ENCODE data around the gene KCNE2. TPM values are rescaled to one million over a fixed set of nuclear protein-coding genes. Genes with fewer than 3 reads are reported as not detected.

KCNE2 gene
- polyA plus RNA-seq, 3 donors, result 0.27 TPM; not detected in 2

DNA sequence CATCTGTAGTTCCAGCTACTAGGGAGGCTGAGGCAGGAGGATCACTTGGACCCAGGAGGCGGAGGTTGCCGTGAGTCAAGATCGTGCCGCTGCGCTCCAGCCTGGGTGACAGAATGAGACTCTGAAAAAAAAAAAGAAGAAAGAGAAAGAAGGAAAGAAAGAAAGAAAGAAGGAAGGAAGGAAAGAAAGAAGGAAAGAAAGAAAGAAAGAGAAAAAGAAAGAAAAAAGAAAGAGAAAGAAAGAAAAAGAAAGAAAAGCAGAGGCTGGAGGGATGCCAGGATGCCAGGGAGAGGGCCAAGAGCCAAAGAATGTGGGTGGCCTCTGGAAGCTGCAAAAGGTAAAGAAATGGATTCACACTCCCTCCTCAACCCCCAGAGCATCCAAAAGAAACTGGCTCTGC lies 8.2 kb upstream of the KCNE2 start:
- no peaks in the 10 kb centered on the region for H3K4me1 Mint-ChIP-seq
- no peak overlapping the region for H3K9ac ChIP-seq (ENCODE audit: insufficient read depth, low read length, poor library complexity, severe bottlenecking)
- peaks cover 0 to 6% (median 4%) of the 10 kb centered on the region in 7 donors for H3K9me3 Mint-ChIP-seq
- no peak overlapping the region for H2AFZ ChIP-seq (ENCODE audit: insufficient read depth, low read depth, low read length, poor library complexity, severe bottlenecking)
- peaks cover 0 to 3% of the 10 kb centered on the region in 2 donors for H3K9me3 ChIP-seq (replicated peaks in 1 of 2; ENCODE audit: control insufficient read depth in 1 of 2, insufficient read depth in 1 of 2, low read length in 2 of 2)
- H3K27ac Mint-ChIP-seq, result peak overlapping the region in 1 of 7 donors; percentile 20
- no peaks in the 10 kb centered on the region for H3K79me2 ChIP-seq (ENCODE audit: insufficient read depth, low read length)
- H3K27me3 ChIP-seq (ENCODE audit: control insufficient read depth in 2 of 2, insufficient read depth in 2 of 2, low read length in 2 of 2), result peaks cover 0 to 4% of the 10 kb centered on the region in 2 donors
- H3K27me3 Mint-ChIP-seq (ENCODE audit: low read depth in 3 of 3), result peaks cover 3 to 23% (median 8%) of the 10 kb centered on the region in 3 donors
- DNase-seq, result no peak
- H3K36me3 ChIP-seq (replicated peaks in 1 of 2; ENCODE audit: control insufficient read depth in 1 of 2, insufficient read depth in 2 of 2, low read length in 2 of 2), result no peaks in the 10 kb centered on the region
- no peak overlapping the region for H3K4me3 ChIP-seq (replicated peaks in 1 of 3; ENCODE audit: low read depth in 2 of 3, low read length in 3 of 3)
- WGBS (ENCODE audit: insufficient coverage), result 100% methylated on average over 5 of the region's 5 CpGs
- TF ChIP-seq CTCF (IDR thresholded peaks at IDR 0.05), result no peak
- no peak overlapping the region for H3K4me2 ChIP-seq (replicated peaks; ENCODE audit: extremely low read depth, low read length, poor library complexity, severe bottlenecking)
- H4K20me1 ChIP-seq (ENCODE audit: insufficient read depth, low read length), result no peaks in the 10 kb centered on the region
- H3K4me3 Mint-ChIP-seq, result no peak overlapping the region
- intact Hi-C loops (cut with micrococcal nuclease), result no loop called here
- no peaks in the 10 kb centered on the region for H3K36me3 Mint-ChIP-seq
- no peak overlapping the region for H3K27ac ChIP-seq (ENCODE audit: low read depth in 1 of 2, low read length in 2 of 2)
- H3K4me1 ChIP-seq (ENCODE audit: control insufficient read depth in 1 of 2, insufficient read depth in 2 of 2, low read length in 2 of 2), result no peaks in the 10 kb centered on the region

DNA sequence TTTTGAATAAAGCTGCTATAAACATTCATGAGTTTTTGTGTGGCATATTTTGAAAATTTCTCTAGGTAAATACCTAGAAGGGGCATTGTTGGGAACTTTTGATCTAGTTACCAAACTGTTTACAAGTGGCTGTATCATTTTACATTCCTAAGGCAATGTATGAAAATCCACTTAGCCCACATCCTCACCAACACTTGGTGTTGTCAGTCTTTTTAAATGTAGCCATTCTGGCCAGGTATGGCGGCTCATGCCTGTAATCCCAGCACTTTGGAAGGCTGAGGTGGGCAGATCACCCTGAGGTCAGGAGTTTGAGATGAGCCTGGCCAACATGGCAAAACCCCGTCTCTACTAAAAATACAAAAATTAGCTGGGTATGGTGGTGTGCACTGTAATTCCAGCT lies 5.9 kb upstream of the KCNE2 start:
- H3K4me3 Mint-ChIP-seq, result no peak overlapping the region
- Histone ChIP-seq H3K79me2 (ENCODE audit: insufficient read depth, low read length) (no peaks in the 10 kb centered on the region), H3K4me1 (ENCODE audit: control insufficient read depth in 1 of 2, insufficient read depth in 2 of 2, low read length in 2 of 2) (peaks cover under 1 to 9% of the 10 kb centered on the region in 2 donors), H3K27ac (ENCODE audit: low read depth in 1 of 2, low read length in 2 of 2) (no peak overlapping the region), H4K20me1 (ENCODE audit: insufficient read depth, low read length) (no peaks in the 10 kb centered on the region), H3K4me3 (replicated peaks in 1 of 3; ENCODE audit: low read depth in 2 of 3, low read length in 3 of 3) (no peak overlapping the region), H3K36me3 (replicated peaks in 1 of 2; ENCODE audit: control insufficient read depth in 1 of 2, insufficient read depth in 2 of 2, low read length in 2 of 2) (no peaks in the 10 kb centered on the region), H2AFZ (ENCODE audit: insufficient read depth, low read depth, low read length, poor library complexity, severe bottlenecking) (no peak overlapping the region), H3K9me3 (replicated peaks in 1 of 2; ENCODE audit: control insufficient read depth in 1 of 2, insufficient read depth in 1 of 2, low read length in 2 of 2) (no peaks in the 10 kb centered on the region), H3K9ac (ENCODE audit: insufficient read depth, low read length, poor library complexity, severe bottlenecking) (no peak overlapping the region), H3K27me3 (ENCODE audit: control insufficient read depth in 2 of 2, insufficient read depth in 2 of 2, low read length in 2 of 2) (peaks cover 0 to 8% of the 10 kb centered on the region in 2 donors), H3K4me2 (replicated peaks; ENCODE audit: extremely low read depth, low read length, poor library complexity, severe bottlenecking) (no peak overlapping the region)
- no peaks in the 10 kb centered on the region for H3K36me3 Mint-ChIP-seq
- TF ChIP-seq CTCF (IDR thresholded peaks at IDR 0.05), result no peak
- H3K27me3 Mint-ChIP-seq (ENCODE audit: low read depth in 3 of 3), result peaks cover 2 to 29% (median 9%) of the 10 kb centered on the region in 3 donors
- 100% methylated on average over 1 of the region's 2 CpGs for WGBS (ENCODE audit: insufficient coverage)
- no peak for DNase-seq
- peaks cover 0 to 6% (median 3%) of the 10 kb centered on the region in 7 donors for H3K9me3 Mint-ChIP-seq
- H3K4me1 Mint-ChIP-seq, result peaks cover 4% of the 10 kb centered on the region
- intact Hi-C loops (cut with micrococcal nuclease), result no loop called here
- no peak overlapping the region for H3K27ac Mint-ChIP-seq

All from CD14-positive monocyte (primary cell).